Mucosa of descending colon (tissue), 3 donors: ENCODE measurements around the gene NDC1. TPM values are rescaled to one million over a fixed set of nuclear protein-coding genes. Genes with fewer than 3 reads are reported as not detected.
"Not testable (repeated sequence)": the region's sequence is repeated elsewhere in the genome, so short reads cannot be mapped to it uniquely, and the experiment has no call there.

Source experiments
- ATAC-seq: fragments of 200-7000 bp; cut with Tn5 transposase; one replicate; pipeline ENCODE4 v1.9.1; 2020; ENCODE audit warnings: mild to moderate bottlenecking, moderate library complexity
- DNase-seq, 3 donors: peaks; one replicate each; pipeline ENCODE4 v3.0.0-alpha.2; 2020
- H3K36me3 ChIP-seq: fragments of 200-600 bp; one replicate; pipeline ENCODE4 v1.8.0; 2021; ENCODE audit warnings: low read depth, mild to moderate bottlenecking
- H3K4me1 ChIP-seq: fragments of 200-600 bp; one replicate; pipeline ENCODE4 v1.8.0; 2021; ENCODE audit warnings: low read depth, mild to moderate bottlenecking
- H3K4me3 ChIP-seq: fragments of 200-600 bp; one replicate; pipeline ENCODE4 v1.8.0; 2021; ENCODE audit warnings: mild to moderate bottlenecking
- H3K9me3 ChIP-seq: fragments of 200-600 bp; one replicate; pipeline ENCODE4 v1.8.0; 2021; ENCODE audit warnings: mild to moderate bottlenecking
- intact Hi-C, 2 donors: fragments of 100-400 bp; cut with DNase I in 1 of 2; cut with micrococcal nuclease in 1 of 2; formaldehyde crosslinking; loops; one replicate each; pipeline versions ENCODE4 v1.11.0 to v1.11.1; 2022; cut with DNase I, micrococcal nuclease
- long read RNA-seq, 2 donors: library from polyadenylated mRNA; unstranded; transcript quantifications; one replicate each; pipeline ENCODE4 v2.0.0, GENCODE V29; 2019 to 2021
- total RNA-seq, 3 donors: library from RNA; stranded (reverse); fragmentation: NEBNext Ultra II Directional in 2 of 3; extraction: Animal tissue kit (Norgen Biotek cat#: 25700) in 2 of 3; gene quantifications; one replicate each; pipeline versions ENCODE4 v1.2.1 to v1.2.4, GENCODE V29; 2021 to 2023
- TF ChIP-seq, protein P1 (sequence below): fragments of 200-600 bp; IDR thresholded peaks from one replicate; pipeline ENCODE4 v1.8.0; 2022; ENCODE audit warnings: antibody characterized with exemption, mild to moderate bottlenecking
- donor health status: DM: no; HTN: no; CAD: no; lungs with moderate emphysema.
- donor health status: DM: no; HTN: no; CAD: no.
- donor health status: DM: no; HTN: yes; CAD: no.

NDC1 gene, protein sequence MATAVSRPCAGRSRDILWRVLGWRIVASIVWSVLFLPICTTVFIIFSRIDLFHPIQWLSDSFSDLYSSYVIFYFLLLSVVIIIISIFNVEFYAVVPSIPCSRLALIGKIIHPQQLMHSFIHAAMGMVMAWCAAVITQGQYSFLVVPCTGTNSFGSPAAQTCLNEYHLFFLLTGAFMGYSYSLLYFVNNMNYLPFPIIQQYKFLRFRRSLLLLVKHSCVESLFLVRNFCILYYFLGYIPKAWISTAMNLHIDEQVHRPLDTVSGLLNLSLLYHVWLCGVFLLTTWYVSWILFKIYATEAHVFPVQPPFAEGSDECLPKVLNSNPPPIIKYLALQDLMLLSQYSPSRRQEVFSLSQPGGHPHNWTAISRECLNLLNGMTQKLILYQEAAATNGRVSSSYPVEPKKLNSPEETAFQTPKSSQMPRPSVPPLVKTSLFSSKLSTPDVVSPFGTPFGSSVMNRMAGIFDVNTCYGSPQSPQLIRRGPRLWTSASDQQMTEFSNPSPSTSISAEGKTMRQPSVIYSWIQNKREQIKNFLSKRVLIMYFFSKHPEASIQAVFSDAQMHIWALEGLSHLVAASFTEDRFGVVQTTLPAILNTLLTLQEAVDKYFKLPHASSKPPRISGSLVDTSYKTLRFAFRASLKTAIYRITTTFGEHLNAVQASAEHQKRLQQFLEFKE
- 10 to 100 TPM in 2 of 3 donors, 1 to 10 TPM in 1; 9.7 to 23.8 (median 11.0) TPM for total RNA-seq
- long read RNA-seq, donor 1, full-length matches to known transcripts = 2 of 5 reads
- long read RNA-seq, donor 1, partial matches to known transcripts = 0 of 5 reads
- long read RNA-seq, donor 1, other reads (novel, unspliced or antisense) = 3 of 5 reads
- long read RNA-seq, donor 2, full-length matches to known transcripts = 5 of 5 reads
- long read RNA-seq, donor 2, partial matches to known transcripts = 0 of 5 reads
- long read RNA-seq, donor 2, other reads (novel, unspliced or antisense) = 0 of 5 reads

DNA sequence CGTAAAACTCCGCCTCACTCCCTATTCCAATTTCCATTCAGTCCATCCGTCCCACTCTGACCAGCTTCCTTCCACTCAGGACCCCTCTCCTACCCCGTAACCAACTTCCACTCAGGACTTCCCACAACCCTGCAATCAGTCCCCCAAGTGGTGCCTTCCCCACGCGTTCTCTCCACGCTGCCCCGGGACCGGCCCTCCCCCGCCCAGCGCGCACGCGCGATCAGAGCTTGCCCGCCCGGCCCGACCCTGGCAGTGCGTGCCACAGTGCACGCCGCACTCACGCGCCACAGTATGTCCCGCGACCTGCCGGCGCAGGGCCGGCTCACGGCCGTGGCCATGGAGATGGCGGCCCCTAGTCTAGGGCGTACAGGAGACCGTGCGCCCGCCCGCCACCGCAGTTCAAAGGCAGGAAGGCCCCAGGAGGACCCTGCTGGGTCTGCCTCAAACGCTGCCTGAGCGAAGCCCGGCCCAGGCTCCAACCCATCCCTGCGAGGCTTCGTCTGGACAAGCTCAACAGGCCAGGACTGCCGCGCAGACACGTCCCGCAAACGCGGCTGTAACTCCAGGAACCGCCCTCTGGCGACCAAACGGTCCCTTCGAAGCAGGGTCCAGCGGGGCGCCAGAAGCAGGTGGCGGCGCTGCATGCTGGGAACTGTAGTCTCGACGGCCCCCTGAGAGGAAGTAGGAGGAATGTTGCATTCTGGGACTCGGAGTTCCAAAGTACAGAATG is at the start of gene NDC1:
Gene NDC1, minus strand, starts transcription at position 373 of the 730 bp plus-strand sequence. Its CDS starts 35 bp downstream, at position 338.
- ATAC-seq = peak; percentile 98
- peak; percentile 92 to 95 (median 92) for DNase-seq
- H3K4me1 ChIP-seq = peaks cover 7% of the 10 kb centered on the region
- H3K4me3 ChIP-seq = peak within 1 kb of the TSS; percentile 44
- intact Hi-C loops = no loop called here
- peaks cover 12% of the 10 kb centered on the region for H3K9me3 ChIP-seq
- TF ChIP-seq, protein P1, sequence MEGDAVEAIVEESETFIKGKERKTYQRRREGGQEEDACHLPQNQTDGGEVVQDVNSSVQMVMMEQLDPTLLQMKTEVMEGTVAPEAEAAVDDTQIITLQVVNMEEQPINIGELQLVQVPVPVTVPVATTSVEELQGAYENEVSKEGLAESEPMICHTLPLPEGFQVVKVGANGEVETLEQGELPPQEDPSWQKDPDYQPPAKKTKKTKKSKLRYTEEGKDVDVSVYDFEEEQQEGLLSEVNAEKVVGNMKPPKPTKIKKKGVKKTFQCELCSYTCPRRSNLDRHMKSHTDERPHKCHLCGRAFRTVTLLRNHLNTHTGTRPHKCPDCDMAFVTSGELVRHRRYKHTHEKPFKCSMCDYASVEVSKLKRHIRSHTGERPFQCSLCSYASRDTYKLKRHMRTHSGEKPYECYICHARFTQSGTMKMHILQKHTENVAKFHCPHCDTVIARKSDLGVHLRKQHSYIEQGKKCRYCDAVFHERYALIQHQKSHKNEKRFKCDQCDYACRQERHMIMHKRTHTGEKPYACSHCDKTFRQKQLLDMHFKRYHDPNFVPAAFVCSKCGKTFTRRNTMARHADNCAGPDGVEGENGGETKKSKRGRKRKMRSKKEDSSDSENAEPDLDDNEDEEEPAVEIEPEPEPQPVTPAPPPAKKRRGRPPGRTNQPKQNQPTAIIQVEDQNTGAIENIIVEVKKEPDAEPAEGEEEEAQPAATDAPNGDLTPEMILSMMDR = no peak
- H3K36me3 ChIP-seq = no peaks in the 10 kb centered on the region

DNA sequence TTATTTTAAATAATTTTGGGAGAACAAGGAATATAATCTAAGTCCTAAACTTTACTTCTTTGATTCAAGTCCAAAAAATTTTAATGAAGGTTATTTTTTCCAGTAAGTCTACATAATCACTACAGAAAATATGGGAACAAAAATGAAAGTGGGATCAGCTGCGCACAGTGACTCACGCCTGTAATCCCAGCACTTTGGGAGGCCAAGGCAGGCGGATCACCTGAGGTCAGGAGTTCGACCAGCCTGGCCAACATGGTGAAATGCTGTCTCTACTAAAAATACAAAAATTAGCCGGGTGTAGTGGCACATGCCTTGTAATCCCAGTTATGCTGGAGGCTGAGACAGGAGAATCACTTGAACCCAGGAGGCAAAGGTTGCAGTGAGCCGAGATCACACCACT is 45.5 kb upstream of the NDC1 start:
- H3K36me3 ChIP-seq, H3K9me3 ChIP-seq: not testable (repeated sequence)

DNA sequence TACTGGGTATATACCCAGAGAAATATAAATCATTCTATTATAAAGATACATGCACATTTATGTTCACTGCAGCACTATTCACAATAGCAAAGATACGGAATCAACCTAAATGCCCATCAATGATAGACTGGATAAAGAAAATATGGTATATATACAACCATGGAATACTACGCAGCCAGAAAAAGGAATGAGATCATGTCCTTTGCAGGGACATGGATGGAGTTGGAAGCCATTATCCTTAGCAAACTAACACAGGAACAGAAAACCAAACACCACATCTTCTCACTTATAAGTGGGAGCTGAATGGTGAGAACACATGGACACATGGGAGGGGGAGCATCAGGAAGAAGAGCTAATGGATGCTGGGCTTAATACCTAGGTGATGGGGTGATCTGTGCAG is 43.8 kb upstream of the NDC1 start:
- H3K4me3 ChIP-seq, ATAC-seq, DNase-seq, intact Hi-C loops, H3K36me3 ChIP-seq, H3K9me3 ChIP-seq, H3K4me1 ChIP-seq: not testable (repeated sequence)

More for the DNA sequence above, 45.5 kb upstream of the NDC1 start:
- DNase-seq, H3K4me1 ChIP-seq, H3K4me3 ChIP-seq, intact Hi-C loops, ATAC-seq: not testable (repeated sequence)

DNA sequence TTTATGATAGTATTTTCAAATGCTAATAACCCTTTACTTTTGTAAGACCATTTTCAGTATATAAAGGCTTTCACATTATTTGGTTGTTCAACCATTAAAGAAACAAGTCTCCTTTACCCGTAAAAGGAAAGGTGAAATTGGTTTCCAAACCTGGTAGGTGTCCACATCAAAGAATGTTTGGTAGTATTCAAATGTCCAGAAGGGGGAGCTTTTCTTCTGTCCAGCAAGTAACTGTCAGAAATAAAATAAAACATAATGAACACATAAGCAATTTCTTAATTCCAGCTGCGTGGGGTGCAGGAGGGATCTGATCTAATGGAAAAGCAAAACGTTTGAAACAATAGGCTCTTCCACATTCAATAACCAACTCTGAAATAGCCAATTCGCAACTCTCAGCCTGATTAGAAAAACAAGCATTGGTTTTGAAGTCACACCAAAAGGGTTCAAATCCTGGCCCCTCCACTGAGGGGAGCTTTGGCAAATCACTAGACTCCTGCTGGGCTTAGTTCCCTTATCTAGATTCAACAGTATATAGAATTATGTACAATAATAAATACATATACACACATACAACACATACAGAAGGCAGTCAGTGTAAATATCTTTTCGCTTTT is 40.5 kb upstream of the NDC1 start:
- H3K36me3 ChIP-seq = no peaks in the 10 kb centered on the region
- intact Hi-C loops = no loop called here
- ATAC-seq (no peak), DNase-seq (no peak)
- H3K9me3 ChIP-seq = no peaks in the 10 kb centered on the region
- TF ChIP-seq, protein P1 = no peak
- H3K4me1 ChIP-seq = no peaks in the 10 kb centered on the region
- no peak overlapping the region for H3K4me3 ChIP-seq

DNA sequence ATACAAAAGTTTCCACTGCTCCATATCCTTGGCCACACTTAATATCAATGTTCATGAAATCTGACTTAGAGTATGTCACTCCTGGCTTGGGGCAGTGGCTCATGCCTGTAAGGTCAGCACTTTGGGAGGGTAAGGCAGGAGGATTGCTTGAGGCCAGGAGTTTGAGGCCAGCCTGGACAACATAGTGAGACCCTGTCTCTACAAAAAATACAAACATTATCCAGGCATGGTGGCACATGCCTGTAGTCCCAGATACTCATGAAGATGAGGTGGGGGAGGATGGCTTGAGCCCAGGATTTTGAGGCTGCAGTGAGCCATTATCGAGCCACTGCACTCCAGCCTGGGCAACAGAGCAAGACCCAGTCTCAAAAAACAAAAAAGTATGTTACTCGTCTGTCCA is 37.1 kb upstream of the NDC1 start:
- ATAC-seq, H3K36me3 ChIP-seq, H3K4me3 ChIP-seq, H3K9me3 ChIP-seq, DNase-seq, intact Hi-C loops, H3K4me1 ChIP-seq: not testable (repeated sequence)

DNA sequence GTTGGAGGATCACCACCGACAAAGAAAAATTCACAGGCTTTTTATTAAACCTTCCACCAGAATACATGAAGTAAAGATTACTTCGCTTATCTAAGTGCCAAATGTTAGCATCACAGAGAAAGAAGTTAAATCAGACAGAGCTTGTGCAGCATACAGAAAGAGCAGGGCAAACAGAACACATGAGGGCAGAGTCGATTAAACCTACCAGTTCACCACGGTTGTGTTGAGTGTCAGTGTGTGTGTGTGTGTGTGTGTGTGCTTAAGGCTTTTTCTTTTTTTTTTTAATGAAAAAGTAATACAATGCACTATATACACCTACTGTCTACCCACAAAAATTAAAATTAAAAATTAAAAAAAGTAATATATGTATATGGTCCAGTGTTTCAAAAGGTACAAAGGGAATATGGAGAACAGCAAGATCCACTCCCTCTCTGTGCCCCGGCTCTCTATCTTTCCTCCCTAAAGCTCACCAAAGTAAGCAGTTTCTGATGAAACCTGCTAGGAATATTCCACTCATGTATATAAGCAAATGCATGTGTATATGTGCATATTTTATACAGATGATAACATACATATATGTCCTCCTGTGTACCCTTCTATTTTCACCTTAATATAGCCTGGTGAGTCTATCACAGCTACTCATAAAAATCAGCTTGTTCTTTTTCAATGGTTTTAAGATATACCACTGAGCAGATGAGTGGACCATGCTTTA is 33.8 kb upstream of the NDC1 start:
- H3K4me3 ChIP-seq = no peak overlapping the region
- intact Hi-C loops = no loop called here
- no peak for ATAC-seq
- H3K36me3 ChIP-seq = no peaks in the 10 kb centered on the region
- TF ChIP-seq, protein P1 = no peak
- H3K9me3 ChIP-seq = no peaks in the 10 kb centered on the region
- DNase-seq = no peak
- no peaks in the 10 kb centered on the region for H3K4me1 ChIP-seq
